ENCODE data around the gene BCO2. TPM values are rescaled to one million over a fixed set of nuclear protein-coding genes. Genes with fewer than 3 reads are reported as not detected.
A peak's percentile ranks its signal among the peaks of the same experiment; 100 is the strongest.

The BCO2 gene
- total RNA-seq, 1 donor from 2014 or later: 11.0 TPM

DNA sequence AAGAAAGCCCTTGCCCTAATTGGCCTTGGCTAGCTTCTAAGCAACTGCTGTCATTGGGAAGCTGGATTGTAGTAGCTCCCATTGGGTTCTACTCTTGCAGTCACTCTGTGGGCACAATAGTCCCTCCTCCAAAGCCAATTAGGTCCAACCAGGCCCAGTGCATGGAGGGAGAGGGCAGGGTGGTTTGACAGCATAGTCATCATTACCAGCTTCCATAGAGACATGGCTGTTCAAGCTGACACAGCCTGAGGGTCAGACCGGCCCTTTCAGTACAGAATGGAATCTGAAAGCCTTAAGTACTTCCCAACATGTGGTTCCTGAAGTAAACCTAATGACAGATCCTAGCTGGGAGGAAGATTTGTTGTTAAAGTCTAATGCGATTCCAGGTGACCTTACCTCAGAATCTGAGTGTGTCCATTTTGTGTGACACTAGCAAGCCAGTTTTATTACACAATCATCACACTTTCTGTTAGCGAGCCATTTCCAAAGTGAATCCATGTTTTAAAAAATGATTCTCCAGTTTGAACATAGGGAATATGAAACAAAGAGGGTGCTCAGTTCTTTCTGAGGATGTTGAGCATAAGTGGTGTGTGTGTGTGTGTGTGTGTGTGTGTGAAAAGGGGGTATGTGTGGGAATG is 78.4 kb downstream of the BCO2 start:
- no peaks in the 10 kb centered on the region for H3K9me3 ChIP-seq
- no peaks in the 10 kb centered on the region for H3K27me3 ChIP-seq
- H3K4me1 ChIP-seq: no peaks in the 10 kb centered on the region
- H3K4me3 ChIP-seq: no peak overlapping the region
- H3K27ac ChIP-seq: no peak overlapping the region
- no peaks in the 10 kb centered on the region for H3K36me3 ChIP-seq
- no peak for DNase-seq (ENCODE audit: extremely low spot score in 2 of 2)
- TF ChIP-seq, protein P1, sequence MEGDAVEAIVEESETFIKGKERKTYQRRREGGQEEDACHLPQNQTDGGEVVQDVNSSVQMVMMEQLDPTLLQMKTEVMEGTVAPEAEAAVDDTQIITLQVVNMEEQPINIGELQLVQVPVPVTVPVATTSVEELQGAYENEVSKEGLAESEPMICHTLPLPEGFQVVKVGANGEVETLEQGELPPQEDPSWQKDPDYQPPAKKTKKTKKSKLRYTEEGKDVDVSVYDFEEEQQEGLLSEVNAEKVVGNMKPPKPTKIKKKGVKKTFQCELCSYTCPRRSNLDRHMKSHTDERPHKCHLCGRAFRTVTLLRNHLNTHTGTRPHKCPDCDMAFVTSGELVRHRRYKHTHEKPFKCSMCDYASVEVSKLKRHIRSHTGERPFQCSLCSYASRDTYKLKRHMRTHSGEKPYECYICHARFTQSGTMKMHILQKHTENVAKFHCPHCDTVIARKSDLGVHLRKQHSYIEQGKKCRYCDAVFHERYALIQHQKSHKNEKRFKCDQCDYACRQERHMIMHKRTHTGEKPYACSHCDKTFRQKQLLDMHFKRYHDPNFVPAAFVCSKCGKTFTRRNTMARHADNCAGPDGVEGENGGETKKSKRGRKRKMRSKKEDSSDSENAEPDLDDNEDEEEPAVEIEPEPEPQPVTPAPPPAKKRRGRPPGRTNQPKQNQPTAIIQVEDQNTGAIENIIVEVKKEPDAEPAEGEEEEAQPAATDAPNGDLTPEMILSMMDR (IDR thresholded peaks at IDR 0.05): no peak
- TF ChIP-seq POLR2A (IDR thresholded peaks at IDR 0.05): no peak
- no peak for TF ChIP-seq POLR2AphosphoS5 (IDR thresholded peaks at IDR 0.05; ENCODE audit: insufficient read depth in 1 of 2, low read depth in 1 of 2)
- intact Hi-C loops (cut with DNase I): no loop called here

DNA sequence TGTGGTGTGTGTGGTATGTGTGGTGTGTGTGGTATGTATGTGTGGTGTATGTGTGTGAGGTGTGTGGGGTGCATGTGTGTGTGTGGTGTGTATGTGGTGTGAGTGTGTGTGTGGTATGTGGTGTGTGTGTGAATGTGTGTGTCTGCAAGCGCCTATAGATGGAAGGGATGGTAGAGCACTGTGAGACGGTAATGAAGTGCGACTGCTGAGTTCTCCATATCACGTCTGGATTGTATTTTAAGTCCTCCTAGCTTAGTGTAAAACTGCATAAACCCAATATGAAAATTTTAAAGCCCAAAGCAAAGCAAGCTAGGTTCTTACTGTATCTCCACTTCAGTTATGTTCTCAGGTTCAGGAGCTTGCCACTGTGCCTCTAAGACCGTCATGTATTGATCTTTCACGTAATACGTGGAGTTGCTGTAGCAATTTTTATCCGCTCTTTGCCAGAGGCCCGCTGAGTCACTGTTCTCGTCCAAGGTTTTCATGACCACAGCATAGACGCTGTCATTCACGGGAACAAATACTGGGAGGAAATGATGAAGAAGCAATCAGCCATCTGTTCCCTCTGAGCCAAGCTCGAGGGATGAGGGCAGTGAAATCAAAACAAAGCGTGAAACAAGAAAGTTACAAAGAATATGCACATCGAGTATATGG is 79.9 kb downstream of the BCO2 start:
- intact Hi-C loops (cut with DNase I): no loop called here
- H3K27ac ChIP-seq: no peak overlapping the region
- H3K4me1 ChIP-seq: no peaks in the 10 kb centered on the region
- no peak overlapping the region for H3K4me3 ChIP-seq
- TF ChIP-seq POLR2AphosphoS5 (IDR thresholded peaks at IDR 0.05; ENCODE audit: insufficient read depth in 1 of 2, low read depth in 1 of 2) (no peak), POLR2A (IDR thresholded peaks at IDR 0.05) (no peak)
- TF ChIP-seq, protein P1 (IDR thresholded peaks at IDR 0.05): no peak
- peak in 1 of 2 donors; percentile 70 for DNase-seq (ENCODE audit: extremely low spot score in 2 of 2)
- no peaks in the 10 kb centered on the region for H3K27me3 ChIP-seq
- H3K36me3 ChIP-seq: no peaks in the 10 kb centered on the region
- no peaks in the 10 kb centered on the region for H3K9me3 ChIP-seq

DNA sequence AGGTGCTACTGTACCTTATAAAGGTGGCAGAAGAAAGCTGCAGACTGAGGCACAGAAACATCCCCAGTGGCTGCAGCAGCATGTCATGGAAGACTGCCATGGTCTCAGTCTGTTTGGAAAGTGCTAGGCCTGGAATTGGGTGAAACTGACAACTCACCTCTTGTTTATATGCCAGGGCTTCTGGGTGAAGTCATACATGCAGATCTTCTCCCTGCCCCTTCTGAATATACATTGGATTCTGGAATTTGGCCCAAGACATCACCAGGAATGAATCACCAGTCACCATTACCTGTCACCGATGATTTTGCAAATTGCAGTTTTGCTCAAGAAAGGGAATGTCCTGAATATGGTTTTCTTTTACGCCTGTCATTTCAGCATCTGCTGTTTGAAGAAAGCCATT is 85.2 kb downstream of the BCO2 start, which contains the start of gene PLET1:
Gene PLET1, minus strand, starts transcription at position 371 of the 400 bp plus-strand sequence. Its CDS starts 271 bp downstream, at position 100.
- Histone ChIP-seq H3K9me3 (no peaks in the 10 kb centered on the region), H3K27ac (no peak within 1 kb of the TSS), H3K36me3 (no peaks in the 10 kb centered on the region), H3K4me1 (no peaks in the 10 kb centered on the region), H3K4me3 (no peak within 1 kb of the TSS), H3K27me3 (no peaks in the 10 kb centered on the region)
- TF ChIP-seq POLR2AphosphoS5 (IDR thresholded peaks at IDR 0.05; ENCODE audit: insufficient read depth in 1 of 2, low read depth in 1 of 2) (no peak), POLR2A (IDR thresholded peaks at IDR 0.05) (no peak)
- TF ChIP-seq, protein P1 (IDR thresholded peaks at IDR 0.05): no peak
- intact Hi-C loops (cut with DNase I): no loop called here
- DNase-seq (ENCODE audit: extremely low spot score in 2 of 2): peak in 1 of 2 donors; percentile 52

DNA sequence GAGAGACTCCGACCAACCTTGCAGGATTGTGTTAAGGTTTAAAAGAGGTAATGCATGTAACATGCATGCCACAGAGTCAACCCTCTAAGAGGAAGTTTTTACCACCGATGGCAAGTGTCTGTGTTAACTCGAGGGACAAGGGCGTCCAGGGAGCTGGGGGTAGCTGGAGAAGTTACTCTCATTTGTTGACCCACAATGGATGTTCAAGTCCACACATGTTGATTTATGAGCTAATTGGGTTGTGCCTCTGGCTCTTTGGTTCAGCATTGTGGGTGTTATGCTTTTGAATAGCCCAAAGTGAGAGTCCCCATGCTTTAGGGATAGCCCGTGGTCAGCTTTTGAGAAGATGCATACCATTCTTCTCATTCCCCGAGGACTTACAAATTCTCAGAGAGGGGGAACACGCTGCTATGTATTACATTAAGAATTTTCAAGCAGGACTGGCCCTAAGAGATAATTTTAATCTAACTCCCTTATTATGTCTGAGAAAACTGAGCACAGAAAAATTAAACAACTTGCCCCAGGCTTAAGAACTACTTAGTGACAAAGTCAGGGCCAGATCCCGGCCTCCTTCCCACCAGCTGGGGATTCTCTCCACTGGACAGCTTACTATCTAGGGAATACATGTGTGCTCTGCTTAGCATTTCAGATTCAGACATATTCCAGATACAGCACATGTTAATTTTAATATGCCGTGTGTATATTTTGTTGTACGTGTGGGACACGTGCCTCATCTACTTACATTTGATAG is 90.5 kb downstream of the BCO2 start:
- intact Hi-C loops (cut with DNase I): no loop called here
- TF ChIP-seq, protein P1 (IDR thresholded peaks at IDR 0.05): no peak
- TF ChIP-seq POLR2AphosphoS5 (IDR thresholded peaks at IDR 0.05; ENCODE audit: insufficient read depth in 1 of 2, low read depth in 1 of 2) (no peak), POLR2A (IDR thresholded peaks at IDR 0.05) (no peak)

More for the DNA sequence above, 90.5 kb downstream of the BCO2 start:
- Histone ChIP-seq H3K9me3 (no peaks in the 10 kb centered on the region), H3K27ac (no peak overlapping the region), H3K4me3 (no peak overlapping the region), H3K27me3 (no peaks in the 10 kb centered on the region), H3K4me1 (no peaks in the 10 kb centered on the region), H3K36me3 (no peaks in the 10 kb centered on the region)
- DNase-seq (ENCODE audit: extremely low spot score in 2 of 2): peak in 1 of 2 donors; percentile 82

All from vagina (tissue), 2 donors.